SU-DHL-6 (cell line): ENCODE measurements around the gene UGT1A6.

Experiments used
- H2AFZ ChIP-seq: fragments of 200-600 bp; sonication (generic); 2 replicates; pipeline ENCODE4 v1.6.1; 2014; ENCODE audit warnings: low read depth, mild to moderate bottlenecking, moderate library complexity, mixed read lengths, antibody characterized with exemption, low read length; ENCODE audit not compliant: severe bottlenecking
- H3F3A ChIP-seq: fragments of 200-600 bp; shearing (Covaris generic); 2 replicates; pipeline ENCODE4 v1.6.0; 2016; ENCODE audit warnings: antibody characterized with exemption, mild to moderate bottlenecking; ENCODE audit not compliant: insufficient read depth
- H3K27ac ChIP-seq: fragments of 200-600 bp; sonication (generic); 2 replicates; pipeline ENCODE4 v1.5.1; 2016; ENCODE audit warnings: low read depth, mild to moderate bottlenecking, low read length, moderate library complexity, mixed read lengths
- H3K27me3 ChIP-seq: fragments of 200-600 bp; sonication (generic), shearing (Covaris generic); 2 replicates; pipeline ENCODE4 v1.6.0; 2014; ENCODE audit warnings: mild to moderate bottlenecking, low read length
- H3K36me3 ChIP-seq: fragments of 200-600 bp; sonication (generic); 2 replicates; pipeline ENCODE4 v1.6.1; 2014; ENCODE audit warnings: mild to moderate bottlenecking, low read length, mixed read lengths
- H3K4me2 ChIP-seq: fragments of 300-600, 200-600 bp; shearing (Covaris generic), sonication (generic); 2 replicates; pipeline ENCODE4 v1.6.0; 2014; ENCODE audit warnings: low read length, low read depth, mild to moderate bottlenecking; ENCODE audit not compliant: poor library complexity, severe bottlenecking
- H3K4me3 ChIP-seq: fragments of 200-600 bp; sonication (generic); 2 replicates; pipeline ENCODE4 v1.5.1; 2014; ENCODE audit warnings: antibody characterized with exemption, low read length, mild to moderate bottlenecking, mixed read lengths; ENCODE audit not compliant: insufficient read depth, poor library complexity, severe bottlenecking
- H3K79me2 ChIP-seq: fragments of 200-600 bp; sonication (generic); 2 replicates; pipeline ENCODE4 v1.6.1; 2014; ENCODE audit warnings: mild to moderate bottlenecking, low read length, moderate library complexity; ENCODE audit not compliant: insufficient read depth
- H3K9ac ChIP-seq: fragments of 200-600 bp; sonication (generic); 2 replicates; pipeline ENCODE4 v1.7.0; 2014; ENCODE audit warnings: mild to moderate bottlenecking, low read length
- H3K9me2 ChIP-seq: fragments of 200-600 bp; sonication (generic); replicated peaks from 2 replicates; pipeline ENCODE4 v1.6.1; 2014; ENCODE audit warnings: low read length; ENCODE audit not compliant: insufficient read depth
- H3K9me3 ChIP-seq: fragments of 200-600 bp; sonication (generic); 2 replicates; pipeline ENCODE4 v1.6.1; 2014; ENCODE audit warnings: low read length, mixed read lengths; ENCODE audit not compliant: insufficient read depth
- H4K20me1 ChIP-seq: fragments of 200-600 bp; sonication (generic); 2 replicates; pipeline ENCODE4 v1.6.1; 2014; ENCODE audit warnings: low read depth, mild to moderate bottlenecking, antibody characterized with exemption, low read length, moderate library complexity, mixed read lengths
- CTCF ChIP-seq: fragments of 200-600 bp; sonication (generic); IDR thresholded peaks from one replicate; pipeline ENCODE4 v1.5.1; 2017; ENCODE audit warnings: antibody characterized with exemption, mild to moderate bottlenecking, low read length, moderate library complexity; ENCODE audit not compliant: insufficient read depth, poor library complexity, severe bottlenecking
- EZH2phosphoT487 ChIP-seq: fragments of 200-600 bp; sonication (generic), shearing (Covaris generic); conservative IDR thresholded peaks from 2 replicates; pipeline ENCODE4 v1.6.1; 2018; ENCODE audit warnings: mild to moderate bottlenecking, antibody characterized with exemption, low read length, moderate library complexity, mixed read lengths

Gene UGT1A6

GRCh38 chr2:233668605-233669260 lies 24.0 kb upstream of the UGT1A6 start:
- Histone ChIP-seq H3K9me2 (no peaks in the 10 kb centered on the region), H3K9ac (no peak overlapping the region), H2AFZ (no peak overlapping the region), H3K4me2 (no peak overlapping the region), H3K79me2 (no peaks in the 10 kb centered on the region), H3F3A (no peaks in the 10 kb centered on the region), H4K20me1 (no peaks in the 10 kb centered on the region), H3K27me3 (no peaks in the 10 kb centered on the region), H3K9me3 (no peaks in the 10 kb centered on the region), H3K4me3 (no peak overlapping the region), H3K27ac (no peak overlapping the region), H3K36me3 (no peaks in the 10 kb centered on the region)
- TF ChIP-seq CTCF = no peak
- TF ChIP-seq EZH2phosphoT487 = no peak

GRCh38 chr2:233671290-233672161 lies 21.2 kb upstream of the UGT1A6 start, which contains the start of gene UGT1A9:
UGT1A9 (plus strand) TSS chr2:233671898; CDS start chr2:233671935, 37 bp downstream.
- Histone ChIP-seq H3K4me3 (no peak within 1 kb of the TSS), H4K20me1 (no peaks in the 10 kb centered on the region), H3K79me2 (no peaks in the 10 kb centered on the region), H3K9ac (no peak within 1 kb of the TSS), H2AFZ (no peak within 1 kb of the TSS), H3K9me3 (no peaks in the 10 kb centered on the region), H3K27me3 (no peaks in the 10 kb centered on the region), H3K36me3 (no peaks in the 10 kb centered on the region), H3K4me2 (no peak within 1 kb of the TSS), H3F3A (no peaks in the 10 kb centered on the region), H3K27ac (no peak within 1 kb of the TSS), H3K9me2 (no peaks in the 10 kb centered on the region)
- TF ChIP-seq EZH2phosphoT487 (no peak), CTCF (no peak)

- Histone ChIP-seq H3K9ac (no peak overlapping the region), H3K4me3 (no peak overlapping the region), H4K20me1 (no peaks in the 10 kb centered on the region), H3K9me2 (no peaks in the 10 kb centered on the region), H3K36me3 (no peaks in the 10 kb centered on the region), H3K27ac (no peak overlapping the region), H2AFZ (no peak overlapping the region), H3K27me3 (no peaks in the 10 kb centered on the region), H3K79me2 (no peaks in the 10 kb centered on the region), H3F3A (no peaks in the 10 kb centered on the region), H3K4me2 (no peak overlapping the region), H3K9me3 (no peaks in the 10 kb centered on the region)
- TF ChIP-seq EZH2phosphoT487 = no peak
- no peak for TF ChIP-seq CTCF
These were observed 19.8 kb upstream of the UGT1A6 start for GRCh38 chr2:233672886-233673285.
